ENCODE results near the gene SNAP25. TPM values are rescaled to one million over a fixed set of nuclear protein-coding genes. Genes with fewer than 3 reads are reported as not detected.

The SNAP25 gene
- total RNA-seq, 1 donor from 2014 or later, result 0.22 TPM

DNA sequence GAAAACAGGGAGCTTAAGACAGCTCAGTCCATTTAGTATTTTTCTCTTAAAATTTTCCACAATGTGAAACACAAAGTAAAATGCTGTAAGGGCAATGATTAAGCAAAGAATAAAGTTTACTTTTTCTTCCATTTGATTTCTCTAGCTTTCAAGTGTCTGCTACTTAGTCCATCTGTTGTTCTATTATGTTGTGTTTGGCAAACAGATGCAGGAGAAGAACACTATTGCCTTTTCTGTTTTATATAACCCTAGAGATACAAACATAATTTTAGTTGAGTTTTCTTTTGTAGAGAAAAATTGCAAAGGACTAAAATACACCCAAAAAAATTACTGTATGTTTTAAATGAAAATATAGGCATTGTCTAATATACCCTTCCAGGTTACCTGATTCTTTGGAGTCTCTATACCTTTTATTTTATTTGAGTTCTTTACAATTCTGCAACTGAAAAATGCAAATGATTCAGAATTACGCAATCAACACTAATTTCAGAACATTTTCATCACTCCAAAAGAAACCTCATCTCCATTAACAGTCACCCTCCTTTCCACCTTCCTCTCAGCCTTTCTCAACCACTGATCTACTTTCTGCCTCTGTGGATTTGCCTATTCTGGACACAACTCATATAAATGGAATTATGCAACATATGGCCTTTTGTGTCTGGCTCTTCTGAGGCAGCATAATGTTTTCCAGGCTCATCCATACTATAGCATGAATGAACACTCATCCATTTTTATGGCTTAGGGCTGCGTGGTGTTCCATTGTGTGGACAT, 118.5 kb downstream of the SNAP25 start:
- DNase-seq, result no peak
- intact Hi-C loops (cut with micrococcal nuclease), result no loop called here
- Histone ChIP-seq H3K27me3 (ENCODE audit: low read depth) (peaks cover 11% of the 10 kb centered on the region), H3K4me3 (no peak overlapping the region), H3K27ac (replicated peaks) (no peak overlapping the region), H3K36me3 (no peaks in the 10 kb centered on the region), H3K9me3 (replicated peaks) (no peaks in the 10 kb centered on the region), H3K4me1 (no peaks in the 10 kb centered on the region)
- TF ChIP-seq, protein P1, sequence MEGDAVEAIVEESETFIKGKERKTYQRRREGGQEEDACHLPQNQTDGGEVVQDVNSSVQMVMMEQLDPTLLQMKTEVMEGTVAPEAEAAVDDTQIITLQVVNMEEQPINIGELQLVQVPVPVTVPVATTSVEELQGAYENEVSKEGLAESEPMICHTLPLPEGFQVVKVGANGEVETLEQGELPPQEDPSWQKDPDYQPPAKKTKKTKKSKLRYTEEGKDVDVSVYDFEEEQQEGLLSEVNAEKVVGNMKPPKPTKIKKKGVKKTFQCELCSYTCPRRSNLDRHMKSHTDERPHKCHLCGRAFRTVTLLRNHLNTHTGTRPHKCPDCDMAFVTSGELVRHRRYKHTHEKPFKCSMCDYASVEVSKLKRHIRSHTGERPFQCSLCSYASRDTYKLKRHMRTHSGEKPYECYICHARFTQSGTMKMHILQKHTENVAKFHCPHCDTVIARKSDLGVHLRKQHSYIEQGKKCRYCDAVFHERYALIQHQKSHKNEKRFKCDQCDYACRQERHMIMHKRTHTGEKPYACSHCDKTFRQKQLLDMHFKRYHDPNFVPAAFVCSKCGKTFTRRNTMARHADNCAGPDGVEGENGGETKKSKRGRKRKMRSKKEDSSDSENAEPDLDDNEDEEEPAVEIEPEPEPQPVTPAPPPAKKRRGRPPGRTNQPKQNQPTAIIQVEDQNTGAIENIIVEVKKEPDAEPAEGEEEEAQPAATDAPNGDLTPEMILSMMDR (IDR thresholded peaks at IDR 0.05; ENCODE audit: borderline replicate concordance), result no peak

DNA sequence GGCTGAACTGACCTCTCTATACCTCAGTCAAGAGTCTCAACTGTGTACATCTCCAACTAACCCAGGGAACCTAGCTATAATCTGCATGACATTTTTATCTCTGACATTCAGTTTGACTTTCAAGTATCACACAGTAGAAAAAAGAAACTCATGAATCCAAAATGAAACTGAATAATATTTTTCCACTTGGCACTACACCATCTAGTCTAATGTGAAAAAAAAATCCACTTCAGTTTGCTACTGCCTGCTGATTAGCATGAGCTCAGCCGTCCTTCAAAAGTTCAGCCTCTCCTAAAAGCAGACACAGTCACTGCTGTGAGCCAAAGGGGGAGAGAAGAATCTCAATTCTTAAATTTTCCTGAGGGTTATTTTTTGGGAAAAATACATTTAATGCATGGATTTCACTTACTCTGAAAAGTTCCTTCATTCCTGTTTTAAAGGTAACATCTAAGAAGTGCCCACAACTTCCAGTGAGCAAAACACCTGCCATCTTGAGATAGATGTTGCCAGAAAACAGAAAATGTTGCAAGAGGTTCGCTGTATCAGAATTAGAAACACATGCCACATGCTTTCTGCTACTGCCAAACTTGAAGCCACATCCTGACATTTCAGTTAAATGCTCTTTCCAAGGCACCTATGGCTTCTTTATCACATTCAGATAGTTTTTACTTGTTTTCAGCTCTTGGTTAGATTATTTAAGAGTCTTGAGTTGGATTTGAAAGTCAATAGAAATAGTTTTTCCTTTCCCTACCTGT, 120.0 kb downstream of the SNAP25 start:
- intact Hi-C loops (cut with micrococcal nuclease), result no loop called here

DNA sequence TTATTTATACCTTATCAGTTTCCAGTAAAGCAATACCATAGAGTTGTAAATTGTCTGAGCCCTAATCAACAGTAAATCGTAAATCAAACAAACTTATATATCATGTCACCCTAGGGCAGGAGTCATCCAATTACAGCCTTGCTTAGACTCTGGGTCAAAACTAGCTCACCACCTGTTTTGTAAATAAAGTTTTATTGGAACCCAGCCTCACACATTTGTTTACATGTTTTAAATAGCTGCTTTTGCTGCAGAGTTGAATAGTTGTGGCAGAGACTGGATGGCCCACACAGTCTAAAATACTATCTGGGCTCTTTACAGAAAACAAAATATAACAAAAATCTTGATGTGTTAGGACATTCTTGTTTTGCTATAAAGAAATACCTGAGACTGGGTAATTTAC, 121.0 kb downstream of the SNAP25 start:
- intact Hi-C loops (cut with micrococcal nuclease), result no loop called here

More for the DNA sequence above, 120.0 kb downstream of the SNAP25 start:
- Histone ChIP-seq H3K27ac (replicated peaks) (no peak overlapping the region), H3K9me3 (replicated peaks) (peaks cover 4% of the 10 kb centered on the region), H3K4me3 (no peak overlapping the region), H3K4me1 (no peaks in the 10 kb centered on the region), H3K36me3 (no peaks in the 10 kb centered on the region), H3K27me3 (ENCODE audit: low read depth) (peaks cover 23% of the 10 kb centered on the region)
- TF ChIP-seq, protein P1 (IDR thresholded peaks at IDR 0.05; ENCODE audit: borderline replicate concordance), result no peak
- DNase-seq, result no peak

DNA sequence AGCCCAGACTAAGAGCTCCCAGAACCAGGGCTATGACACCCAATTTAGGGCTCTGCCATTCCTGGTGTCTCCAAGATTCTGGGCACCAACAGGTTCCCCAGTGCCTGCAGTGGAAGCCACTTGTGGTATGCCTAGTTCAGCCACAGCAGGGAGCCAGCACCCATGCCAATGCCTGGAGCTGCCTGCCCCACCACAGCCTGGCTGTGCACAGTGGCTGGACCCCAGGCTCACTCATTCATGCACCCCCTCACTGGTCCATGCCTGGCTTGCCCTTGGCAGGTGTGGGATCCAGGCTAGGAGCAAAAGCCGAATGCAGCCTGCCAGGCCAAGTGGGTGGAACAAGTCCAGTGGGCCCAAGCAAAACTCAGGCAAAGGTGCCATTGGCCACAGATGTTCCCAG, 123.5 kb downstream of the SNAP25 start:
- Histone ChIP-seq H3K4me3 (no peak overlapping the region), H3K4me1 (no peaks in the 10 kb centered on the region), H3K9me3 (replicated peaks) (peaks cover 4% of the 10 kb centered on the region), H3K36me3 (no peaks in the 10 kb centered on the region), H3K27ac (replicated peaks) (no peak overlapping the region), H3K27me3 (ENCODE audit: low read depth) (peaks cover 23% of the 10 kb centered on the region)
- DNase-seq, result no peak
- TF ChIP-seq, protein P1 (IDR thresholded peaks at IDR 0.05; ENCODE audit: borderline replicate concordance), result no peak
- intact Hi-C loops (cut with micrococcal nuclease), result no loop called here

More for the DNA sequence above, 121.0 kb downstream of the SNAP25 start:
- Histone ChIP-seq H3K4me3 (no peak overlapping the region), H3K27me3 (ENCODE audit: low read depth) (peaks cover 23% of the 10 kb centered on the region), H3K4me1 (no peaks in the 10 kb centered on the region), H3K9me3 (replicated peaks) (peaks cover 4% of the 10 kb centered on the region), H3K27ac (replicated peaks) (no peak overlapping the region), H3K36me3 (no peaks in the 10 kb centered on the region)
- no peak for DNase-seq
- TF ChIP-seq, protein P1 (IDR thresholded peaks at IDR 0.05; ENCODE audit: borderline replicate concordance), result no peak

- Histone ChIP-seq H3K9me3 (replicated peaks) (peaks cover 4% of the 10 kb centered on the region), H3K4me3 (no peak overlapping the region), H3K27ac (replicated peaks) (no peak overlapping the region), H3K36me3 (no peaks in the 10 kb centered on the region), H3K27me3 (ENCODE audit: low read depth) (peaks cover 23% of the 10 kb centered on the region), H3K4me1 (no peaks in the 10 kb centered on the region)
- TF ChIP-seq, protein P1 (IDR thresholded peaks at IDR 0.05; ENCODE audit: borderline replicate concordance), result no peak
- intact Hi-C loops (cut with micrococcal nuclease), result no loop called here
- DNase-seq, result no peak
Measured at GRCh38 chr20:10344953-10345352, 126.3 kb downstream of the SNAP25 start.

All from left ventricle myocardium inferior (tissue), 1 donor.